HepG2 (cell line): ENCODE results near the gene OR2A25.

Source experiments
- BCL3 ChIP-seq: sonication (generic); formaldehyde crosslinking; IDR thresholded peaks from 2 replicates; pipeline ENCODE4 v1.5.1; 2020; ENCODE audit warnings: mild to moderate bottlenecking, missing genetic modification reagents, moderate library complexity
- DMTF1 ChIP-seq: sonication (generic); formaldehyde crosslinking; IDR thresholded peaks from 2 replicates; pipeline ENCODE4 v1.4.0; 2020; ENCODE audit warnings: mild to moderate bottlenecking, missing genetic modification reagents
- EP300 ChIP-seq, 3 experiments: sonication (generic) in 1 of 3; formaldehyde crosslinking in 1 of 3; IDR thresholded peaks; 2 replicates each; pipeline versions ENCODE4 v1.5.1 to v1.6.1; 2011 to 2020; ENCODE audit warnings: low read depth in 2 of 3, low read length in 2 of 3, borderline replicate concordance in 1 of 3, improper control_type of control experiment in 1 of 3, mild to moderate bottlenecking in 1 of 3, missing genetic modification reagents in 1 of 3, moderate library complexity in 1 of 3
- EZH2 ChIP-seq: conservative IDR thresholded peaks from 2 replicates; pipeline ENCODE4 v1.6.1; 2012; ENCODE audit warnings: mild to moderate bottlenecking, low read depth, low read length, moderate library complexity
- KDM5A ChIP-seq: fragments of 200-600 bp; sonication (generic); IDR thresholded peaks from 2 replicates; pipeline ENCODE4 v1.7.0; 2018; ENCODE audit warnings: antibody characterized with exemption, mild to moderate bottlenecking, low read length, borderline replicate concordance
- MAF1 ChIP-seq: sonication (generic); formaldehyde crosslinking; IDR thresholded peaks from 2 replicates; pipeline ENCODE4 v1.5.0; 2020; ENCODE audit warnings: missing genetic modification reagents, borderline replicate concordance
- NCOR1 ChIP-seq: fragments of 200-600 bp; sonication (generic); IDR thresholded peaks from 2 replicates; pipeline ENCODE4 v1.7.0; 2017; ENCODE audit warnings: antibody characterized with exemption, low read length, borderline replicate concordance
- NR2C2 ChIP-seq: sonication (generic); formaldehyde crosslinking; IDR thresholded peaks from 2 replicates; pipeline ENCODE4 v1.4.0; 2020; ENCODE audit warnings: missing genetic modification reagents, mild to moderate bottlenecking, moderate library complexity, borderline replicate concordance
- RBM39 ChIP-seq: fragments of 200-400 bp; formaldehyde crosslinking; IDR thresholded peaks from one replicate; pipeline ENCODE4 v1.6.1; 2018; ENCODE audit warnings: antibody characterized with exemption, mild to moderate bottlenecking, low read depth, low read length; ENCODE audit not compliant: poor library complexity, severe bottlenecking
- TFDP2 ChIP-seq: sonication (generic); formaldehyde crosslinking; IDR thresholded peaks from 2 replicates; pipeline ENCODE4 v1.4.0; 2020; ENCODE audit warnings: missing genetic modification reagents
- ZNF501 ChIP-seq: sonication (generic); formaldehyde crosslinking; IDR thresholded peaks from 2 replicates; pipeline ENCODE4 v1.5.1; 2020; ENCODE audit warnings: mild to moderate bottlenecking, moderate library complexity, missing genetic modification reagents

GRCh38 chr7:144069511-144069910 is at the start of gene OR2A25:
- no peak for TF ChIP-seq EZH2
- no peak for TF ChIP-seq NR2C2
- TF ChIP-seq EP300 (IDR thresholded peaks at IDR 0.05; ENCODE audit: low read depth in 2 of 2, low read length in 2 of 2): no peak
- TF ChIP-seq EP300 (CRISPR knock-in tag; IDR thresholded peaks at IDR 0.05; ENCODE audit: borderline replicate concordance): no peak
- no peak for TF ChIP-seq TFDP2 (CRISPR knock-in tag)
- TF ChIP-seq RBM39: no peak
- no peak for TF ChIP-seq KDM5A
- TF ChIP-seq NCOR1: no peak
- TF ChIP-seq DMTF1 (CRISPR knock-in tag): no peak
- TF ChIP-seq BCL3: no peak
- TF ChIP-seq MAF1 (CRISPR knock-in tag): no peak
- TF ChIP-seq ZNF501: no peak
